GM12874 (cell line): ENCODE measurements around the gene PLCL1.

Source experiments
- TF ChIP-seq, protein P1 (sequence below): IDR thresholded peaks from 2 replicates; pipeline ENCODE4 v1.5.1; 2011; ENCODE audit warnings: low read depth, mild to moderate bottlenecking, control low read depth, low read length, moderate library complexity; ENCODE audit not compliant: insufficient read depth

PLCL1 gene

DNA sequence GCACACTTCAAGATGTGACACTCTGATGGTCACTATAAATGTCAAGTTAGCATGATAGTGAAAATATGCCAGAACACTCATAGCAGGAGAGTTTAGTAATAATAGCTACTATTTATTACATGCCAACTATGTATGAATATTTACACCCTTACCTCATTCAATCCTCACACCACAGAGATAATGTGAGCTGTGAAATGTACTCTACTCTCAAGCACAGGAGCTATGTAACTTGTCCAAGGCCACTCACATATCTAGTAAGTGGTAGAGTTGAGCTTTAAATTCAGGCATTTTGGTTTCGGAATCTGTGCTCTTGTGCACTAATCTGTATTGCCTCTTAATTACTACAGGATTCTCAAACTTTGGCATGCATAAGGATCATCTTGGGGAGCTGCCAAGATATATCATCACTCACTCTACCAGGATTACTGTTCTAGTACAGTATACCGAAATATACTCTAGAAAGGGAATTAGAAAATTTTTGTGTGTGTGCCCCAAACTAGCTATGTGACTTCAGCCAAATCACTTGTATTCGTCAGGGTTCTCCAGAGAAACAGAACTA, 154.3 kb downstream of the PLCL1 start:
- TF ChIP-seq, protein P1, sequence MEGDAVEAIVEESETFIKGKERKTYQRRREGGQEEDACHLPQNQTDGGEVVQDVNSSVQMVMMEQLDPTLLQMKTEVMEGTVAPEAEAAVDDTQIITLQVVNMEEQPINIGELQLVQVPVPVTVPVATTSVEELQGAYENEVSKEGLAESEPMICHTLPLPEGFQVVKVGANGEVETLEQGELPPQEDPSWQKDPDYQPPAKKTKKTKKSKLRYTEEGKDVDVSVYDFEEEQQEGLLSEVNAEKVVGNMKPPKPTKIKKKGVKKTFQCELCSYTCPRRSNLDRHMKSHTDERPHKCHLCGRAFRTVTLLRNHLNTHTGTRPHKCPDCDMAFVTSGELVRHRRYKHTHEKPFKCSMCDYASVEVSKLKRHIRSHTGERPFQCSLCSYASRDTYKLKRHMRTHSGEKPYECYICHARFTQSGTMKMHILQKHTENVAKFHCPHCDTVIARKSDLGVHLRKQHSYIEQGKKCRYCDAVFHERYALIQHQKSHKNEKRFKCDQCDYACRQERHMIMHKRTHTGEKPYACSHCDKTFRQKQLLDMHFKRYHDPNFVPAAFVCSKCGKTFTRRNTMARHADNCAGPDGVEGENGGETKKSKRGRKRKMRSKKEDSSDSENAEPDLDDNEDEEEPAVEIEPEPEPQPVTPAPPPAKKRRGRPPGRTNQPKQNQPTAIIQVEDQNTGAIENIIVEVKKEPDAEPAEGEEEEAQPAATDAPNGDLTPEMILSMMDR: no peak

GRCh38 chr2:197959383-197959782, 155.0 kb downstream of the PLCL1 start:
- TF ChIP-seq, protein P1: no peak

- TF ChIP-seq, protein P1: no peak
Measured at GRCh38 chr2:197960786-197961185, 156.4 kb downstream of the PLCL1 start.

GRCh38 chr2:197964720-197965119, 160.3 kb downstream of the PLCL1 start:
- TF ChIP-seq, protein P1: no peak

- TF ChIP-seq, protein P1: no peak
Measured at GRCh38 chr2:197965756-197966155, 161.4 kb downstream of the PLCL1 start.

DNA sequence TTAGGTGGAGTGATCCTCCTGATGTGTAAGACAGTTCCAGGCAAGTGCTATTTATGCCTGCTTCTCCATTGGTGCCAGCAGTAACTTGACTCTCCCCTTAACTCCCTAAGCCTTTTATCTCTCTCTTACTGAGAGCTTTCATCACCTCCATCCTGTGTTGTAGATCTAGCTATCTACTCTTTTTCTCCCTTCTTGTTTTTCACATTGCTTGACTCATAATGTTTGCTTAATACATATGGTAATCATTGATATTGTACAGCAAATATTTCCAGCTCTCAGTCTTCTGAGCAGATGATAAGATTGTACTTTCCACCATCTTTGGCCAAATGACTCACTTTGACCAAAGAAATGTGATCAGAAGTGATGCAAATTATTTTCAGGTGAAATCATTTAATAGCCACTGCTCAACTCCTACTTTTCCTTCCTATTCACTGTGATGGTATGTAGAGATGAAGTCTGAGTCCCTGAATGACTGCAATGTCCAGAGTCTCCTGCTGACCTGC, 165.0 kb downstream of the PLCL1 start:
- TF ChIP-seq, protein P1: no peak

GRCh38 chr2:197972061-197972460, 167.7 kb downstream of the PLCL1 start:
- TF ChIP-seq, protein P1: no peak
